OCI-LY7 (cell line): Measurements from ENCODE around the gene TMEM106C. TPM values are rescaled to one million over a fixed set of nuclear protein-coding genes. Genes with fewer than 3 reads are reported as not detected.

Experiments
- BruUV-seq: library from RNA; stranded (reverse); fragments of 400-500 nt; replicated peaks from 2 replicates; lab custom pipeline; 2021; lab: Mats Ljungman, UMichigan
- CTCF ChIA-PET: fragments of 300-600 bp; sonication (Branson Sonifier 250); formaldehyde crosslinking; loops from one replicate; lab custom pipeline; 2022; ENCODE audit warnings: antibody characterized with exemption; ENCODE audit not compliant: unreplicated experiment; lab: Charles Lee
- POLR2A ChIA-PET: fragments of 300-600 bp; sonication (Branson Sonifier 250); formaldehyde crosslinking; loops from one replicate; lab custom pipeline; 2022; ENCODE audit warnings: antibody characterized with exemption; lab: Charles Lee
- DNase-seq: peaks from one replicate; pipeline ENCODE4 v3.0.0-alpha.2; 2015; ENCODE audit warnings: low spot score
- H2AFZ ChIP-seq: fragments of 200-600 bp; sonication (generic), shearing (Covaris generic); 2 replicates; pipeline ENCODE4 v1.6.1; 2014; ENCODE audit warnings: mild to moderate bottlenecking, antibody characterized with exemption, low read length, moderate library complexity
- H3K27ac ChIP-seq: fragments of 200-600 bp; sonication (generic); 2 replicates; pipeline ENCODE4 v1.5.1; 2014; ENCODE audit warnings: mixed run types, low read depth, mild to moderate bottlenecking, moderate library complexity, low read length, inconsistent platforms; ENCODE audit not compliant: poor library complexity, severe bottlenecking
- H3K36me3 ChIP-seq: fragments of 200-600 bp; sonication (generic); 2 replicates; pipeline ENCODE4 v1.6.1; 2014; ENCODE audit warnings: mild to moderate bottlenecking, antibody characterized with exemption, low read length, moderate library complexity, mixed read lengths; ENCODE audit not compliant: insufficient read depth
- H3K4me1 ChIP-seq: fragments of 200-600 bp; sonication (generic); 2 replicates; pipeline ENCODE4 v1.5.1; 2014; ENCODE audit warnings: mild to moderate bottlenecking, low read length; ENCODE audit not compliant: insufficient read depth, poor library complexity, severe bottlenecking
- H3K4me2 ChIP-seq: fragments of 200-600 bp; sonication (generic); 2 replicates; pipeline ENCODE4 v1.6.1; 2014; ENCODE audit warnings: mild to moderate bottlenecking, low read length
- H3K4me3 ChIP-seq: fragments of 200-600 bp; sonication (generic); 2 replicates; pipeline ENCODE4 v1.5.1; 2014; ENCODE audit warnings: mild to moderate bottlenecking, low read depth, low read length; ENCODE audit not compliant: poor library complexity, severe bottlenecking
- H3K79me2 ChIP-seq: fragments of 200-600 bp; sonication (generic); 2 replicates; pipeline ENCODE4 v1.6.1; 2016; ENCODE audit warnings: low read depth, mild to moderate bottlenecking, low read length, moderate library complexity, mixed read lengths; ENCODE audit not compliant: insufficient read depth
- H3K9me2 ChIP-seq: fragments of 200-600 bp; sonication (generic); 2 replicates; pipeline ENCODE4 v1.6.1; 2016; ENCODE audit warnings: mild to moderate bottlenecking, low read length, mixed read lengths; ENCODE audit not compliant: insufficient read depth
- H3K9me3 ChIP-seq: fragments of 200-600 bp; sonication (generic); 2 replicates; pipeline ENCODE4 v1.6.1; 2014; ENCODE audit warnings: mild to moderate bottlenecking, mixed run types, low read length, mixed read lengths
- H4K20me1 ChIP-seq: fragments of 200-600 bp; sonication (generic); 2 replicates; pipeline ENCODE4 v1.6.1; 2014; ENCODE audit warnings: mild to moderate bottlenecking, antibody characterized with exemption, low read length, moderate library complexity, mixed read lengths; ENCODE audit not compliant: insufficient read depth
- EZH2phosphoT487 ChIP-seq: fragments of 200-600 bp; sonication (generic); IDR thresholded peaks from 2 replicates; pipeline ENCODE4 v1.6.1; 2018; ENCODE audit warnings: low read depth, borderline replicate concordance, mild to moderate bottlenecking, mixed run types, antibody characterized with exemption, low read length, moderate library complexity, mixed read lengths
- intact Hi-C: fragments of 100-400 bp; cut with micrococcal nuclease; formaldehyde crosslinking; loops from one replicate; pipeline ENCODE4 v1.10.0; 2022; ENCODE audit not compliant: unreplicated experiment
- total RNA-seq, 2 experiments: library from RNA; depleted of rRNA in 1 of 2; stranded (reverse); fragments of >200 nt in 1 of 2; shearing (Covaris generic) in 1 of 2; gene quantifications; 2 replicates each; pipeline ENCODE4 v1.2.3, GENCODE V29; 2014 to 2022
- TF ChIP-seq, protein P1 (sequence below): fragments of 200-600 bp; sonication (generic); conservative IDR thresholded peaks from 2 replicates; pipeline ENCODE4 v1.5.1; 2014; ENCODE audit warnings: mild to moderate bottlenecking, antibody characterized with exemption, low read length, moderate library complexity, mixed read lengths

The TMEM106C gene
- total RNA-seq, 2 experiments from 2014 or later = 123 to 182 TPM

DNA sequence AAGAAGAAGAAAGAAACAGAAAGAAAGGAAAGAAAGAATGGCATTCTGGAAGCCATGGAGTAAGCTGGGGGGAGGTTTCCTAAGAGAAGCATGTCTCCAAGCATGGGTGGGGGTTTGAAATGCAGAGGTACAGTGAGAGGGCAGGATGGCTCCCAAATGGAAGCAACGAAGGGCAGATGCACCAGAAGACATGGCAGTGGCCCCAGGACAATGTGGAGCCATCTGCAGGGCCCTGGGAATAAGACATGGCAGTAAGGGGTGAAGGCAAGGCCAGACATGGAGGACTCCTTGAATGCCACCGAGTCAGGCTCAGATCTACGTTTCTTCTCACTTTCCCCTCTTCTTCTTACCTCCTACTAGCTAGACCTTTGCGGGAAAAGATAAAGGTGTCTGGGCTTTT is 45.6 kb downstream of the TMEM106C start:
- no peak overlapping the region for H3K4me2 ChIP-seq
- no peaks in the 10 kb centered on the region for H3K4me1 ChIP-seq
- no peaks in the 10 kb centered on the region for H3K9me3 ChIP-seq
- BruUV-seq = no TSS peak
- intact Hi-C loops = no loop called here
- ChIA-PET POLR2A (no interaction called here), CTCF (no interaction called here)
- no peak for DNase-seq
- no peaks in the 10 kb centered on the region for H4K20me1 ChIP-seq
- TF ChIP-seq EZH2phosphoT487 = no peak
- TF ChIP-seq, protein P1, sequence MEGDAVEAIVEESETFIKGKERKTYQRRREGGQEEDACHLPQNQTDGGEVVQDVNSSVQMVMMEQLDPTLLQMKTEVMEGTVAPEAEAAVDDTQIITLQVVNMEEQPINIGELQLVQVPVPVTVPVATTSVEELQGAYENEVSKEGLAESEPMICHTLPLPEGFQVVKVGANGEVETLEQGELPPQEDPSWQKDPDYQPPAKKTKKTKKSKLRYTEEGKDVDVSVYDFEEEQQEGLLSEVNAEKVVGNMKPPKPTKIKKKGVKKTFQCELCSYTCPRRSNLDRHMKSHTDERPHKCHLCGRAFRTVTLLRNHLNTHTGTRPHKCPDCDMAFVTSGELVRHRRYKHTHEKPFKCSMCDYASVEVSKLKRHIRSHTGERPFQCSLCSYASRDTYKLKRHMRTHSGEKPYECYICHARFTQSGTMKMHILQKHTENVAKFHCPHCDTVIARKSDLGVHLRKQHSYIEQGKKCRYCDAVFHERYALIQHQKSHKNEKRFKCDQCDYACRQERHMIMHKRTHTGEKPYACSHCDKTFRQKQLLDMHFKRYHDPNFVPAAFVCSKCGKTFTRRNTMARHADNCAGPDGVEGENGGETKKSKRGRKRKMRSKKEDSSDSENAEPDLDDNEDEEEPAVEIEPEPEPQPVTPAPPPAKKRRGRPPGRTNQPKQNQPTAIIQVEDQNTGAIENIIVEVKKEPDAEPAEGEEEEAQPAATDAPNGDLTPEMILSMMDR = no peak
- no peak overlapping the region for H3K27ac ChIP-seq
- H3K36me3 ChIP-seq = no peaks in the 10 kb centered on the region
- H2AFZ ChIP-seq = no peak overlapping the region
- H3K4me3 ChIP-seq = no peak overlapping the region
- H3K79me2 ChIP-seq = no peaks in the 10 kb centered on the region
- no peaks in the 10 kb centered on the region for H3K9me2 ChIP-seq

DNA sequence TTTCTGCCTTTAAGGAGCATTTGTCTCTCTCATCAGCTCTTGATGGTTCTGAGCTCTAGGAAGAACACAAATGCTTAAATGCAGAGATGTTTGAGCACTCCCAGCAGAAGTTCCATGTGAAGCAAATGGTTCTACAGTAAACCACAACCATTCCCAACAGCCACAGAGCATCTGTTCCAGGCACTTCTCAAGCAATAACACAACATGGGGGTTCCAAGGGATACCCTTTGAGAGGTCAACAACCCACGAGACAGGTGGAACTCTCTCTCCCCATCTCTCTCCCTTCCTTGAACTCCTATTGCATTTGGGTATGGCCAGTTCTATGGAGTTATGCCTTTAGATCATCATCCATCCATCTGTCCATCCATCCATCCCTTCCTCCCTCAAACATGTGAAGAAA is 46.1 kb downstream of the TMEM106C start:
- no peak overlapping the region for H2AFZ ChIP-seq
- H3K4me3 ChIP-seq = no peak overlapping the region
- intact Hi-C loops = no loop called here
- no peaks in the 10 kb centered on the region for H3K9me3 ChIP-seq
- H3K9me2 ChIP-seq = no peaks in the 10 kb centered on the region
- CTCF ChIA-PET = no interaction called here
- H3K4me1 ChIP-seq = no peaks in the 10 kb centered on the region
- no peaks in the 10 kb centered on the region for H4K20me1 ChIP-seq
- H3K79me2 ChIP-seq = no peaks in the 10 kb centered on the region
- DNase-seq = no peak
- no peaks in the 10 kb centered on the region for H3K36me3 ChIP-seq
- TF ChIP-seq EZH2phosphoT487 = no peak
- TF ChIP-seq, protein P1 = no peak
- no peak overlapping the region for H3K27ac ChIP-seq
- no peak overlapping the region for H3K4me2 ChIP-seq
- BruUV-seq = no TSS peak
- POLR2A ChIA-PET = no interaction called here

DNA sequence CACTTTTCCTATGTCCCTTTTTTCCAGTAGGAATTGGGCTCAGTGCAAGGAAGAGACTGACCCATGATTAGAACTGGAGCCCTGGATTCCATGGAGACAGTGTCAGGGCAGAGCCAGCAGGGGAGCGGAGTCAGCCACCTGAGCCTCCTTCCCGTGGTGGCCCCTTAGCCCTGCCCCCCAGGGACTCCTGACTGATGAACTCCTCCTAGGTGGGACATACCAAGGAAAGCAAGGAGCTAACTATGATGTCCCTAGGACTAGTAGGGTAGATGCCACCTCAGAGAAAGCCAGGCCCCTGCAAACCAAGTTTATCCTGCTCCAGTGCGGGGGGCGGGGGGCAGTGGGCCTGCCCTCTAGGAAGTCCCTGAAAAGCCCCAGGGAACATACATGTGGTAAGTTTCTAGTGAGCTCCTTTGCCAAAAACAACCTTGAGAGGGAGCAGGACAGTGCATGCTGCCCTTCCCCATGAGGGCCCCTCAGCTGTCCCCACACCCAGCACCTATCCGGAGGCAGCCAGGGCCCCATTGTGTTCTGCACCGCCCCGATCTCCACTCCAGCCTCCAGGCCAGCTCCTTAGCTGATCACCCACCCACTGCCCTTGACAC is 47.1 kb downstream of the TMEM106C start:
- no peak overlapping the region for H2AFZ ChIP-seq
- intact Hi-C loops = no loop called here
- no peaks in the 10 kb centered on the region for H3K36me3 ChIP-seq
- H3K79me2 ChIP-seq = no peaks in the 10 kb centered on the region
- no peak for TF ChIP-seq EZH2phosphoT487
- TF ChIP-seq, protein P1 = no peak
- H3K4me1 ChIP-seq = no peaks in the 10 kb centered on the region
- BruUV-seq = no TSS peak
- ChIA-PET CTCF (no interaction called here), POLR2A (no interaction called here)
- no peak for DNase-seq
- no peak overlapping the region for H3K4me3 ChIP-seq
- no peaks in the 10 kb centered on the region for H3K9me3 ChIP-seq
- H3K9me2 ChIP-seq = no peaks in the 10 kb centered on the region
- no peak overlapping the region for H3K27ac ChIP-seq
- H4K20me1 ChIP-seq = no peaks in the 10 kb centered on the region
- H3K4me2 ChIP-seq = no peak overlapping the region
